ACC112 (cell line): ENCODE measurements around the gene PRR19.
A peak's percentile ranks its signal among the peaks of the same experiment; 100 is the strongest.
"Not testable (repeated sequence)": the region's sequence is repeated elsewhere in the genome, so short reads cannot be mapped to it uniquely, and the experiment has no call there.

Experiments
- H2AFZ ChIP-seq: fragments of 200-600 bp; sonication (generic); one replicate; pipeline ENCODE4 v1.6.0; 2017; ENCODE audit warnings: antibody characterized with exemption, low read length; ENCODE audit not compliant: unreplicated experiment
- H3K27ac ChIP-seq: fragments of 200-600 bp; sonication (generic); 2 replicates; pipeline ENCODE4 v1.5.1; 2014; ENCODE audit warnings: low read depth, mild to moderate bottlenecking, antibody characterized with exemption, low read length, moderate library complexity
- H3K27me3 ChIP-seq: fragments of 200-600 bp; sonication (generic); 2 replicates; pipeline ENCODE4 v1.6.1; 2014; ENCODE audit warnings: mild to moderate bottlenecking, antibody characterized with exemption, low read length, moderate library complexity, mixed read lengths; ENCODE audit not compliant: insufficient read depth
- H3K36me3 ChIP-seq: fragments of 200-600 bp; sonication (generic); 2 replicates; pipeline ENCODE4 v1.6.1; 2016; ENCODE audit warnings: mild to moderate bottlenecking, antibody characterized with exemption, low read length, moderate library complexity, mixed read lengths; ENCODE audit not compliant: insufficient read depth
- H3K4me1 ChIP-seq: fragments of 200-600 bp; sonication (generic); one replicate; pipeline ENCODE4 v1.6.1; 2016; ENCODE audit warnings: low read length, mixed read lengths; ENCODE audit not compliant: insufficient read depth, unreplicated experiment, control insufficient read depth
- H3K4me3 ChIP-seq: fragments of 200-600 bp; sonication (generic); 2 replicates; pipeline ENCODE4 v1.5.1; 2014; ENCODE audit warnings: mild to moderate bottlenecking, low read depth, low read length
- H3K79me2 ChIP-seq: fragments of 200-600 bp; sonication (generic); one replicate; pipeline ENCODE4 v1.6.0; 2016; ENCODE audit warnings: low read length; ENCODE audit not compliant: control insufficient read depth, unreplicated experiment, insufficient read depth

PRR19 gene

GRCh38 chr19:42301646-42302203, at the start of gene PRR19:
PRR19 (plus strand) TSS chr19:42302132; CDS start chr19:42309585, 7,453 bp downstream.
- H3K4me3 ChIP-seq: peak within 1 kb of the TSS; percentile 87

GRCh38 chr19:42252365-42253244, 49.3 kb upstream of the PRR19 start:
- Histone ChIP-seq H2AFZ (no peak overlapping the region), H3K27me3 (no peaks in the 10 kb centered on the region), H3K4me3 (peak overlapping the region; percentile 80), H3K4me1 (peaks cover 16% of the 10 kb centered on the region), H3K27ac (peak overlapping the region; percentile 73), H3K79me2 (peaks cover 49% of the 10 kb centered on the region), H3K36me3 (no peaks in the 10 kb centered on the region)

More at GRCh38 chr19:42301646-42302203, at the start of gene PRR19:
- Histone ChIP-seq H2AFZ (peak within 1 kb of the TSS; percentile 86), H3K27ac (peak within 1 kb of the TSS; percentile 43; the same call in 1 of the 2 replicates), H3K79me2 (no peaks in the 10 kb centered on the region), H3K36me3 (no peaks in the 10 kb centered on the region), H3K27me3 (no peaks in the 10 kb centered on the region), H3K4me1 (peaks cover 7% of the 10 kb centered on the region)

DNA sequence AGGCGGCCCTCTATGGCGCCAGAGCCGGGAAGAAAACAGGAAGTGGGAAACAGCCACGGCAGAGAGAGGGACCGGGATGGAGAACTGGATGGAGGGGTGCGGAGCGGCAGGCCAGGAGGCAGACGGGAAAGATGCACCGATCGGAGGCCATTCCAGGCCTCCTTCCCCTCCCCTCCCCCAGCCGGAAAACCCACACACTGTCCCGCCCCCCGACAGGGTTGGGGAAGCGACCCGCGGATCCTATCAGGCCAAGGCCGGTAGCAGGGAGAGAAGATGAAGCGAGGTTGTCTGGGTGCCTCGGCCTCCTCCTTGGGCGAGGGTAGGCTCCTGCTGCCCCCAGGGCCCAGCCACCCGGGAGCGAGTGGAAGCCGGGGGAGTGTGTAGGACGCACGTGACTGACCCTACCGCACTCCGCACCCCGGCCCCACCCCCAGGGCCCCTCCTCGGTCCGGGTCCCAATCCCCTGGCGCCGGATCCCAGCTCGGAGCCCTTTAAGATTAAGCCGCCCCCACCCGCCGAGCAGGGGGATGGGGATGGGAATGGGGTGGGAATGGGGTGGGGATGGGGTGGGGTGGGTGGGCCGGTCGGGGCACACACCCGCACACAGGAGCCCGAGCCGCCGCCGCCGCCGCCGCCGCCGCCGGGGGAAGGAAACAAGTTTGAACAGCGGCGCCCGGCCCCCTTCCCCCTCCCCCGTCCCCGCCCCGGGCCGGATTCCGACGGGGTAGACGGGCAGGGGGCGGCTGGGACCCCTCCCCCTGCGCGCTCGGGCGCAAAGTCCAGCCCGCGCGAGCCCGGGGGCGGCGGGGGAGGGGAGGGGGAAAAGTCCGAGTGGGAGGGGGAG, 48.5 kb upstream of the PRR19 start:
- H3K27me3 ChIP-seq: no peaks in the 10 kb centered on the region
- peak overlapping the region; percentile 96 for H3K4me3 ChIP-seq
- H3K4me1 ChIP-seq: peaks cover 16% of the 10 kb centered on the region
- no peak overlapping the region for H2AFZ ChIP-seq
- H3K27ac ChIP-seq: peak overlapping the region; percentile 83
- H3K79me2 ChIP-seq: peaks cover 49% of the 10 kb centered on the region
- no peaks in the 10 kb centered on the region for H3K36me3 ChIP-seq

DNA sequence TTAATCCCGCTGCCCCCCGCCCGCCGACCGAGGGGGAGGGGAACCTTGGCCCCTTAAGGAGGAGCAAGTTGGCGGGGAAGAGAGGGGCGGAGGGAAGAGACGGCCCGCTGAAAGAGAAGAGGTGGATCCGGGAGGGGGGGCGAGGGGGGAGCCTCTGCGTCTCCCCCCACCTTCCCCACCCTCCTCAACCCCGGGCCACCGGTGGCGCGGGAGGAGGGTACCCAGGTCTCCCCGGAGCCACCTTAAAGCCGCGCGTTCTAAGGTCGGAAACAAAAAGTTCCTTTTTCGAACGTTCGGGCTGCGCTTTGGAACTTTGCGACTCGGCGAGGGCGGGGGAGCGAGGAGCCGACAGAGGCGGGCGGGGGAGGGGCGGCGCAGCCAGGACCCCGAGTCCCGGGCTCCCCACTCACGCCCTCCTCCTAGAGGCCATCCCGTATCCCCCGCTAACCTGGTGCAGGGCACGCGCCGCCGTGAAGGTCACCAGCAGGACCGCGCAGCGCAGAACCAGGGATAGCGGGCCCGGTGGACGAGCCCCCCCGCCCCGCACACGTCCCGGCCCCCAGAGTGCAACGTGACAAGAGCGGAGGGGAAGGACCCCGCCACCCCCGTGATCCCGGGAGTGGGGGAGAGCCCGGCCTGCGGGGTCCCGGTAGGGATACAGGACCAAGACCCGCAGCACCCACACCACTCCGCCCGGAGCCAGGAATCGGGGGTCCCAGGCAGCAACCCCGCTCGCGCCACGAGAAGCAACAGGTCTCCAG, 47.7 kb upstream of the PRR19 start:
- H2AFZ ChIP-seq: no peak overlapping the region
- H3K79me2 ChIP-seq: peaks cover 49% of the 10 kb centered on the region

DNA sequence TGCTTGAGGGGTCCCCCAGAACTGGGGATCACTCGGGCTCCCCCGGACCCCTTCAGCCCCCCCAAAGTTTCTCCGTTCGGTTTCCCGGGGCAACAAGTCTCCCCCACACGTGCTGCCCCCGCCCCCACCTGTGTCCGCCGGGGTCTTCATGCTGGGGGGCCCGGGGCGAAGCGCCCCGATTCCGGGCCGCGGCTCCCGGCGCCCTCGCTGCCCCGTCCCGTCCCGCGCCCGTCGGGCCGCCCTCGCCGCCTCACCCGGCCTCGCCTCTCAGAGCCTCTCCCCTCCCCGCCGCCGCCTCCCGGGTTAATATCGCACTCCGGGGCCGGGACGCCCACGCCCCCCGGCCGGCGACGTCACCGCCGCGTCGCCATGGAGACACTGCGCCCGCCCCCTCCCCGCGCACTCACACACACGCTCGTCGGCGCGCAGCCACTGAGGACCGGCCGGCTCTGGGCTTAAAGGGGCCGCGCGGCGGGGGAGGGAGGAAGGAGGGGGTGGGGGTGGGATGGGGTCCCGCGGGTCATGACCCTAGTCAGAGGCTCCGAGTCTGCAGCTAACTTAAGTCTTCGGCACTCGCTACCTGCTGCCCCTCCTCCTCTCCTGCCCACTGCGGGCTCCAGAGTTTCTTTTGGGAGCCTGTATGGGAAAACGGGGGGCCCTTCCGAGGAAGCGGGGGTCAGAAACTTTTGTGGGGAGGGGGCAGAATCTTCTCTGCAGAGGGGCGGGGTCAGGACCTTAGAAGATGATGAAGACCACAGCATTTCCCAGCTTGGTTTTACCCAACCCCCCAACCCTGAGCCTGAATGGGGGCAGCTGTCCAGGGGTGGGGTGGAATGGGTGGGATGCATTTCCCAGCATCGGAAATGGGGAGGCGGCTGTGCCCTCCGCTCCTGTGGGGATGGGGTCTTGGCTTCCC, 46.8 kb upstream of the PRR19 start, which contains the start of gene ERF:
ERF (minus strand) TSS at position 279 of the 916 bp plus-strand sequence; CDS start at position 150, 129 bp downstream.
- no peaks in the 10 kb centered on the region for H3K27me3 ChIP-seq
- no peak within 1 kb of the TSS for H2AFZ ChIP-seq
- H3K79me2 ChIP-seq: peaks cover 41% of the 10 kb centered on the region
- peaks cover 16% of the 10 kb centered on the region for H3K4me1 ChIP-seq
- peak within 1 kb of the TSS; percentile 83 for H3K27ac ChIP-seq
- H3K36me3 ChIP-seq: no peaks in the 10 kb centered on the region
- H3K4me3 ChIP-seq: peak within 1 kb of the TSS; percentile 96

More for the DNA sequence above, 47.7 kb upstream of the PRR19 start:
- Histone ChIP-seq H3K27me3 (no peaks in the 10 kb centered on the region), H3K4me3 (peak overlapping the region; percentile 96), H3K36me3 (no peaks in the 10 kb centered on the region), H3K4me1 (peaks cover 16% of the 10 kb centered on the region), H3K27ac (peak overlapping the region; percentile 83)

- Histone ChIP-seq H3K36me3 (no peaks in the 10 kb centered on the region), H3K4me3 (peak overlapping the region; percentile 82), H2AFZ (no peak overlapping the region)
These were observed 45.9 kb upstream of the PRR19 start for GRCh38 chr19:42255766-42256745.

DNA sequence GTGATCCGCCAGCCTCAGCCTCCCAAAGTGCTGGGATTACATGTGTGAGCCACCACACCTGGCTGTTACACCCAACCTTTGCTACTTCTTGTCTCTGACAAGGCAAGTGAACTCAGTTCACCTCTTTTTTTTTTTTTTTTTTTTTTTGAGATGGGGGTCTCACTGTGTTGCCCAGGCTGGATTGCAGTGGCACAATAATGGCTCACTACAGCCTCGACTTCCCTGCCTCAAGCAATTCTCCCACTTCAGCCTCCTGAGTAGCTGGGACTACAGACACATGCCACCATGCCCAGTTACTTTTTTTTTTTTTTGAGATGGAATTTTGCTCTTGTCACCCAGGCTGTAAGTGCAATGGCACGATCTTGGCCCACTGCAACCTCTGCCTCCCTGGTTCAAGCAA, 44.1 kb upstream of the PRR19 start:
- H2AFZ ChIP-seq, H3K36me3 ChIP-seq, H3K4me3 ChIP-seq, H3K27me3 ChIP-seq, H3K27ac ChIP-seq, H3K4me1 ChIP-seq: not testable (repeated sequence)
- H3K79me2 ChIP-seq: peaks cover 18% of the 10 kb centered on the region

More at GRCh38 chr19:42255766-42256745, 45.9 kb upstream of the PRR19 start:
- H3K79me2 ChIP-seq: peaks cover 32% of the 10 kb centered on the region
- H3K27me3 ChIP-seq: no peaks in the 10 kb centered on the region
- H3K4me1 ChIP-seq: peaks cover 7% of the 10 kb centered on the region
- H3K27ac ChIP-seq: peak overlapping the region; percentile 72

DNA sequence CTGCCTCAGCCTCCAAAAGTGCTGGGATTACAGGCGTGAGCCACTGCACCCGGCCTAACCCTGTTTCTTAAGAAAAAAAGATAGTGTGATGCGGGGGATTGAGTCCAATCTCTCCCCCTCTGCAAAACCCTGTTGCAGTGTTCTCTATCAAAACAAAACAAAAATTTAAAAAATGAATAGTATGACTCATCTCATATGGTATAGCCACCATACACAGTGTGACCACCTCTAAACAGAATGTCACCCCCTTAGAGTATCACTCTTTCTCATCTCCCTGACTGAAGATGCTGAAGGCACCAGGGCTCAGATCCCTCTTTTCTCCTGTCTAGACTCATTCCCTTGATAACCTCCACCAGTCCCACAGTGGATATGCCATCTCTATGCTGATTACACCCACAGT, 40.2 kb upstream of the PRR19 start:
- H3K4me3 ChIP-seq: no peak overlapping the region
- H3K36me3 ChIP-seq: no peaks in the 10 kb centered on the region
- no peaks in the 10 kb centered on the region for H3K79me2 ChIP-seq
- no peak overlapping the region for H2AFZ ChIP-seq
- no peaks in the 10 kb centered on the region for H3K4me1 ChIP-seq
- no peaks in the 10 kb centered on the region for H3K27me3 ChIP-seq
- H3K27ac ChIP-seq: no peak overlapping the region
